ENCODE measurements around the gene CD99. TPM values are rescaled to one million over a fixed set of nuclear protein-coding genes. Genes with fewer than 3 reads are reported as not detected.

Gene CD99
- polyA plus RNA-seq, 1 of the 3 experiments (the other 2 are of a cell fraction), result 346 TPM

- ChIA-PET CTCF (no interaction called here), POLR2A (no interaction called here)
- Histone ChIP-seq H3K4me3 (ENCODE audit: low read depth in 2 of 2, low read length in 1 of 2) (no peak overlapping the region), H3K27ac (ENCODE audit: low read depth in 2 of 2, low read length in 1 of 2) (no peak overlapping the region), H3F3A (replicated peaks; ENCODE audit: insufficient read depth) (no peaks in the 10 kb centered on the region), H3K4me1 (ENCODE audit: control insufficient read depth in 1 of 2, insufficient read depth in 2 of 2, low read depth in 1 of 2, low read length in 1 of 2) (no peaks in the 10 kb centered on the region), H4K20me1 (ENCODE audit: insufficient read depth) (no peaks in the 10 kb centered on the region), H3K27me3 (ENCODE audit: insufficient read depth) (no peaks in the 10 kb centered on the region), H3K9me3 (no peaks in the 10 kb centered on the region), H3K36me3 (replicated peaks in 1 of 2; ENCODE audit: control insufficient read depth in 1 of 2, insufficient read depth in 2 of 2, low read length in 1 of 2) (no peaks in the 10 kb centered on the region), H3K9me2 (no peaks in the 10 kb centered on the region), H3K4me2 (no peak overlapping the region), H3K9ac (no peak overlapping the region), H3K79me2 (ENCODE audit: insufficient read depth) (no peaks in the 10 kb centered on the region), H2AFZ (ENCODE audit: low read depth) (no peak overlapping the region)
- 63% methylated on average over 7 of the region's 7 CpGs for whole genome bisulfite sequencing (ENCODE audit: low lambda C conversion rate)
- DNase-seq, result no peak
- TF ChIP-seq, protein P1, sequence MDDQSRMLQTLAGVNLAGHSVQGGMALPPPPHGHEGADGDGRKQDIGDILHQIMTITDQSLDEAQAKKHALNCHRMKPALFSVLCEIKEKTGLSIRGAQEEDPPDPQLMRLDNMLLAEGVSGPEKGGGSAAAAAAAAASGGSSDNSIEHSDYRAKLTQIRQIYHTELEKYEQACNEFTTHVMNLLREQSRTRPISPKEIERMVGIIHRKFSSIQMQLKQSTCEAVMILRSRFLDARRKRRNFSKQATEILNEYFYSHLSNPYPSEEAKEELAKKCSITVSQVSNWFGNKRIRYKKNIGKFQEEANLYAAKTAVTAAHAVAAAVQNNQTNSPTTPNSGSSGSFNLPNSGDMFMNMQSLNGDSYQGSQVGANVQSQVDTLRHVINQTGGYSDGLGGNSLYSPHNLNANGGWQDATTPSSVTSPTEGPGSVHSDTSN (IDR thresholded peaks at IDR 0.05), result no peak
- TF ChIP-seq TCF12 (IDR thresholded peaks at IDR 0.05), result no peak
- TF ChIP-seq, protein P2, sequence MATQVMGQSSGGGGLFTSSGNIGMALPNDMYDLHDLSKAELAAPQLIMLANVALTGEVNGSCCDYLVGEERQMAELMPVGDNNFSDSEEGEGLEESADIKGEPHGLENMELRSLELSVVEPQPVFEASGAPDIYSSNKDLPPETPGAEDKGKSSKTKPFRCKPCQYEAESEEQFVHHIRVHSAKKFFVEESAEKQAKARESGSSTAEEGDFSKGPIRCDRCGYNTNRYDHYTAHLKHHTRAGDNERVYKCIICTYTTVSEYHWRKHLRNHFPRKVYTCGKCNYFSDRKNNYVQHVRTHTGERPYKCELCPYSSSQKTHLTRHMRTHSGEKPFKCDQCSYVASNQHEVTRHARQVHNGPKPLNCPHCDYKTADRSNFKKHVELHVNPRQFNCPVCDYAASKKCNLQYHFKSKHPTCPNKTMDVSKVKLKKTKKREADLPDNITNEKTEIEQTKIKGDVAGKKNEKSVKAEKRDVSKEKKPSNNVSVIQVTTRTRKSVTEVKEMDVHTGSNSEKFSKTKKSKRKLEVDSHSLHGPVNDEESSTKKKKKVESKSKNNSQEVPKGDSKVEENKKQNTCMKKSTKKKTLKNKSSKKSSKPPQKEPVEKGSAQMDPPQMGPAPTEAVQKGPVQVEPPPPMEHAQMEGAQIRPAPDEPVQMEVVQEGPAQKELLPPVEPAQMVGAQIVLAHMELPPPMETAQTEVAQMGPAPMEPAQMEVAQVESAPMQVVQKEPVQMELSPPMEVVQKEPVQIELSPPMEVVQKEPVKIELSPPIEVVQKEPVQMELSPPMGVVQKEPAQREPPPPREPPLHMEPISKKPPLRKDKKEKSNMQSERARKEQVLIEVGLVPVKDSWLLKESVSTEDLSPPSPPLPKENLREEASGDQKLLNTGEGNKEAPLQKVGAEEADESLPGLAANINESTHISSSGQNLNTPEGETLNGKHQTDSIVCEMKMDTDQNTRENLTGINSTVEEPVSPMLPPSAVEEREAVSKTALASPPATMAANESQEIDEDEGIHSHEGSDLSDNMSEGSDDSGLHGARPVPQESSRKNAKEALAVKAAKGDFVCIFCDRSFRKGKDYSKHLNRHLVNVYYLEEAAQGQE (IDR thresholded peaks at IDR 0.05; ENCODE audit: low read depth, low read length), result no peak
- no peak for TF ChIP-seq JUND (IDR thresholded peaks at IDR 0.05)
- no peak for TF ChIP-seq RFX5 (IDR thresholded peaks at IDR 0.05; ENCODE audit: low read length)
- TF ChIP-seq, protein P3, sequence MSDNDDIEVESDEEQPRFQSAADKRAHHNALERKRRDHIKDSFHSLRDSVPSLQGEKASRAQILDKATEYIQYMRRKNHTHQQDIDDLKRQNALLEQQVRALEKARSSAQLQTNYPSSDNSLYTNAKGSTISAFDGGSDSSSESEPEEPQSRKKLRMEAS (IDR thresholded peaks at IDR 0.05; ENCODE audit: low read depth), result no peak
- no peak for TF ChIP-seq NRF1 (IDR thresholded peaks at IDR 0.05; ENCODE audit: low read depth, low read length)
- no peak for TF ChIP-seq CHD2 (IDR thresholded peaks at IDR 0.05; ENCODE audit: low read length, partially characterized antibody)
- TF ChIP-seq SMC3 (IDR thresholded peaks at IDR 0.05; ENCODE audit: low read depth, low read length), result no peak
- no peak for TF ChIP-seq MEF2A (IDR thresholded peaks at IDR 0.05; ENCODE audit: borderline replicate concordance, low read depth)
- TF ChIP-seq IRF3 (IDR thresholded peaks at IDR 0.05; ENCODE audit: low read depth, low read length), result no peak
- TF ChIP-seq, protein P4, sequence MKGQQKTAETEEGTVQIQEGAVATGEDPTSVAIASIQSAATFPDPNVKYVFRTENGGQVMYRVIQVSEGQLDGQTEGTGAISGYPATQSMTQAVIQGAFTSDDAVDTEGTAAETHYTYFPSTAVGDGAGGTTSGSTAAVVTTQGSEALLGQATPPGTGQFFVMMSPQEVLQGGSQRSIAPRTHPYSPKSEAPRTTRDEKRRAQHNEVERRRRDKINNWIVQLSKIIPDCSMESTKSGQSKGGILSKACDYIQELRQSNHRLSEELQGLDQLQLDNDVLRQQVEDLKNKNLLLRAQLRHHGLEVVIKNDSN (IDR thresholded peaks at IDR 0.05; ENCODE audit: borderline replicate concordance, low read depth), result no peak
- TF ChIP-seq ELF1 (IDR thresholded peaks at IDR 0.05), result no peak
- no peak for TF ChIP-seq FOXM1 (IDR thresholded peaks at IDR 0.05; ENCODE audit: low read depth)
These were observed 34.7 kb upstream of the CD99 start for GRCh38 chrX:2656257-2656836.
